Effector memory CD8-positive, alpha-beta T cell (primary cell): ENCODE data around the gene TREH.
A peak's percentile ranks its signal among the peaks of the same experiment; 100 is the strongest.
"Not testable (repeated sequence)": the region's sequence is repeated elsewhere in the genome, so short reads cannot be mapped to it uniquely, and the experiment has no call there.

Source experiments
- ATAC-seq: fragments of 150-1000 bp; cut with Tn5 transposase; replicated peaks from 2 replicates; pipeline ENCODE4 v1.10.0; 2021; ENCODE audit warnings: mild to moderate bottlenecking, moderate library complexity
- DNase-seq, 3 experiments: peaks; one replicate each; pipeline ENCODE4 v3.0.0; 2021
- H3K27ac Mint-ChIP-seq, 2 donors: one replicate each; pipeline ENCODE4 v1.8.0; 2022; ENCODE audit warnings: mild to moderate bottlenecking in 2 of 2, mixed read lengths in 2 of 2, moderate library complexity in 2 of 2
- H3K27me3 Mint-ChIP-seq, 2 donors: one replicate each; pipeline ENCODE4 v1.8.0; 2022; ENCODE audit warnings: mixed read lengths in 2 of 2
- H3K36me3 Mint-ChIP-seq: one replicate; pipeline ENCODE4 v1.8.0; 2022; ENCODE audit warnings: mild to moderate bottlenecking, moderate library complexity, mixed read lengths; ENCODE audit not compliant: insufficient read depth
- H3K4me1 Mint-ChIP-seq, 2 donors: one replicate each; pipeline ENCODE4 v1.8.0; 2022; ENCODE audit warnings: low read depth in 2 of 2, mixed read lengths in 2 of 2
- H3K4me3 Mint-ChIP-seq, 2 donors: one replicate each; pipeline ENCODE4 v1.8.0; 2022; ENCODE audit warnings: mild to moderate bottlenecking in 2 of 2, mixed read lengths in 2 of 2, moderate library complexity in 2 of 2
- H3K9me3 Mint-ChIP-seq, 2 donors: one replicate each; pipeline ENCODE4 v1.8.0; 2022; ENCODE audit warnings: mixed read lengths in 2 of 2

The TREH gene

GRCh38 chr11:118690553-118691304 is 11.3 kb upstream of the TREH start:
- Mint-ChIP-seq H3K27ac (peak overlapping the region; percentile 54 to 83), H3K4me1 (peaks cover 48 to 49% of the 10 kb centered on the region in 2 donors), H3K36me3 (peaks cover 12% of the 10 kb centered on the region), H3K27me3 (peaks cover 0 to 14% of the 10 kb centered on the region in 2 donors), H3K4me3 (peak overlapping the region; percentile 75 to 79), H3K9me3 (no peaks in the 10 kb centered on the region)
- no peak for ATAC-seq
- no peak for DNase-seq

GRCh38 chr11:118689852-118690552 is 10.6 kb upstream of the TREH start:
- ATAC-seq (peak; percentile 67), DNase-seq (peak; percentile 78 to 89 (median 78))
- peak overlapping the region; percentile 75 to 79 for H3K4me3 Mint-ChIP-seq
- peak overlapping the region; percentile 54 to 83 for H3K27ac Mint-ChIP-seq
- no peaks in the 10 kb centered on the region for H3K9me3 Mint-ChIP-seq
- peaks cover 0 to 14% of the 10 kb centered on the region in 2 donors for H3K27me3 Mint-ChIP-seq
- peaks cover 8% of the 10 kb centered on the region for H3K36me3 Mint-ChIP-seq
- H3K4me1 Mint-ChIP-seq: peaks cover 43 to 44% of the 10 kb centered on the region in 2 donors

- DNase-seq: no peak
- ATAC-seq: no peak
- H3K4me3 Mint-ChIP-seq: peak overlapping the region; percentile 75 to 79
- no peaks in the 10 kb centered on the region for H3K9me3 Mint-ChIP-seq
- peak overlapping the region in 1 of 2 donors; percentile 83 for H3K27ac Mint-ChIP-seq
- peaks cover 38 to 39% of the 10 kb centered on the region in 2 donors for H3K4me1 Mint-ChIP-seq
- H3K27me3 Mint-ChIP-seq: peaks cover 0 to 14% of the 10 kb centered on the region in 2 donors
- H3K36me3 Mint-ChIP-seq: peaks cover 8% of the 10 kb centered on the region
These were observed 10.0 kb upstream of the TREH start for GRCh38 chr11:118689503-118689851.

- H3K4me1 Mint-ChIP-seq: peaks cover 36 to 39% of the 10 kb centered on the region in 2 donors
- ATAC-seq (no peak), DNase-seq (no peak)
- no peak overlapping the region for H3K27ac Mint-ChIP-seq
- no peak overlapping the region for H3K4me3 Mint-ChIP-seq
- H3K36me3 Mint-ChIP-seq: peaks cover 8% of the 10 kb centered on the region
- peaks cover 0 to 14% of the 10 kb centered on the region in 2 donors for H3K27me3 Mint-ChIP-seq
- H3K9me3 Mint-ChIP-seq: no peaks in the 10 kb centered on the region
These were observed 9.5 kb upstream of the TREH start for GRCh38 chr11:118688851-118689502.

- Mint-ChIP-seq H3K4me1 (peaks cover 30 to 34% of the 10 kb centered on the region in 2 donors), H3K27me3 (peaks cover 0 to 14% of the 10 kb centered on the region in 2 donors)
- not testable (repeated sequence) for H3K9me3 Mint-ChIP-seq, H3K27ac Mint-ChIP-seq, ATAC-seq, H3K4me3 Mint-ChIP-seq, DNase-seq, H3K36me3 Mint-ChIP-seq
These were observed 8.9 kb upstream of the TREH start for GRCh38 chr11:118688339-118688738.

- DNase-seq: no peak
- H3K27me3 Mint-ChIP-seq: peaks cover 0 to 14% of the 10 kb centered on the region in 2 donors
- peaks cover 26 to 29% of the 10 kb centered on the region in 2 donors for H3K4me1 Mint-ChIP-seq
- H3K27ac Mint-ChIP-seq: no peak overlapping the region
- peaks cover 8% of the 10 kb centered on the region for H3K36me3 Mint-ChIP-seq
- no peak for ATAC-seq
- no peaks in the 10 kb centered on the region for H3K9me3 Mint-ChIP-seq
- H3K4me3 Mint-ChIP-seq: no peak overlapping the region
These were observed 8.5 kb upstream of the TREH start for GRCh38 chr11:118687906-118688305.

- peaks cover 0 to 27% of the 10 kb centered on the region in 2 donors for H3K27me3 Mint-ChIP-seq
- DNase-seq (no peak), ATAC-seq (no peak)
- H3K9me3 Mint-ChIP-seq: no peaks in the 10 kb centered on the region
- no peak overlapping the region for H3K27ac Mint-ChIP-seq
- H3K36me3 Mint-ChIP-seq: peaks cover 4% of the 10 kb centered on the region
- peaks cover 0 to 4% of the 10 kb centered on the region in 2 donors for H3K4me1 Mint-ChIP-seq
- no peak overlapping the region for H3K4me3 Mint-ChIP-seq
These were observed 4.7 kb upstream of the TREH start for GRCh38 chr11:118684187-118684586.

GRCh38 chr11:118682939-118683338 is 3.5 kb upstream of the TREH start:
- H3K9me3 Mint-ChIP-seq, H3K4me3 Mint-ChIP-seq, ATAC-seq, H3K27ac Mint-ChIP-seq, H3K36me3 Mint-ChIP-seq, DNase-seq, H3K4me1 Mint-ChIP-seq: not testable (repeated sequence)
- peaks cover 0 to 28% of the 10 kb centered on the region in 2 donors for H3K27me3 Mint-ChIP-seq

- DNase-seq: no peak
- no peak for ATAC-seq
- Mint-ChIP-seq H3K4me1 (no peaks in the 10 kb centered on the region), H3K36me3 (peaks cover 4% of the 10 kb centered on the region), H3K9me3 (no peaks in the 10 kb centered on the region), H3K27ac (no peak overlapping the region), H3K27me3 (peaks cover 0 to 22% of the 10 kb centered on the region in 2 donors), H3K4me3 (no peak overlapping the region)
These were observed 2.9 kb upstream of the TREH start for GRCh38 chr11:118682372-118682771.

GRCh38 chr11:118678908-118679307 is 542 bp downstream of the TREH start:
- not testable (repeated sequence) for H3K4me1 Mint-ChIP-seq, DNase-seq, H3K9me3 Mint-ChIP-seq, ATAC-seq, H3K36me3 Mint-ChIP-seq, H3K4me3 Mint-ChIP-seq
- peak overlapping the region in 1 of 2 donors; percentile 38 for H3K27ac Mint-ChIP-seq
- H3K27me3 Mint-ChIP-seq: peaks cover 0 to 17% of the 10 kb centered on the region in 2 donors

GRCh38 chr11:118677977-118678376 is 1.5 kb downstream of the TREH start:
- H3K36me3 Mint-ChIP-seq: peaks cover 4% of the 10 kb centered on the region
- H3K27ac Mint-ChIP-seq: no peak overlapping the region

GRCh38 chr11:118674082-118674435 is 5.4 kb downstream of the TREH start:
- DNase-seq (no peak), ATAC-seq (no peak)
- H3K27me3 Mint-ChIP-seq: peaks cover 11 to 27% of the 10 kb centered on the region in 2 donors

More at GRCh38 chr11:118677977-118678376, 1.5 kb downstream of the TREH start:
- Mint-ChIP-seq H3K9me3 (no peaks in the 10 kb centered on the region), H3K4me1 (no peaks in the 10 kb centered on the region), H3K27me3 (peaks cover 0 to 17% of the 10 kb centered on the region in 2 donors), H3K4me3 (no peak overlapping the region)
- no peak for ATAC-seq
- DNase-seq: no peak

GRCh38 chr11:118673361-118674081 is 5.9 kb downstream of the TREH start:
- ATAC-seq (no peak), DNase-seq (no peak)
- Mint-ChIP-seq H3K4me1 (no peaks in the 10 kb centered on the region), H3K36me3 (no peaks in the 10 kb centered on the region), H3K4me3 (no peak overlapping the region), H3K9me3 (peaks cover 2 to 8% of the 10 kb centered on the region in 2 donors), H3K27ac (no peak overlapping the region), H3K27me3 (peaks cover 15 to 29% of the 10 kb centered on the region in 2 donors)

More at GRCh38 chr11:118674082-118674435, 5.4 kb downstream of the TREH start:
- peaks cover 2 to 8% of the 10 kb centered on the region in 2 donors for H3K9me3 Mint-ChIP-seq
- H3K27ac Mint-ChIP-seq: no peak overlapping the region
- H3K4me3 Mint-ChIP-seq: no peak overlapping the region
- no peaks in the 10 kb centered on the region for H3K36me3 Mint-ChIP-seq
- no peaks in the 10 kb centered on the region for H3K4me1 Mint-ChIP-seq
